Endothelial cell (in vitro differentiated cells): Measurements from ENCODE around the gene MIGA2. TPM values are rescaled to one million over a fixed set of nuclear protein-coding genes. Genes with fewer than 3 reads are reported as not detected.

Experiments
- DNase-seq: peaks from one replicate; pipeline ENCODE4 v3.0.0; 2021; ENCODE audit warnings: low spot score
- H3K27ac Mint-ChIP-seq: one replicate; pipeline ENCODE4 v1.8.0; 2021; ENCODE audit warnings: mixed read lengths, inconsistent platforms; ENCODE audit not compliant: unreplicated experiment
- H3K27me3 Mint-ChIP-seq: one replicate; pipeline ENCODE4 v1.8.0; 2021; ENCODE audit warnings: mild to moderate bottlenecking, moderate library complexity, mixed read lengths, inconsistent platforms; ENCODE audit not compliant: unreplicated experiment
- H3K36me3 Mint-ChIP-seq: one replicate; pipeline ENCODE4 v1.8.0; 2021; ENCODE audit warnings: mild to moderate bottlenecking, low read depth, mixed read lengths, inconsistent platforms; ENCODE audit not compliant: unreplicated experiment
- H3K4me1 Mint-ChIP-seq: one replicate; pipeline ENCODE4 v1.8.0; 2021; ENCODE audit warnings: mild to moderate bottlenecking, mixed read lengths, inconsistent platforms; ENCODE audit not compliant: unreplicated experiment
- H3K4me3 Mint-ChIP-seq: one replicate; pipeline ENCODE4 v1.8.0; 2021; ENCODE audit warnings: mild to moderate bottlenecking, mixed read lengths, inconsistent platforms; ENCODE audit not compliant: unreplicated experiment
- H3K9me3 Mint-ChIP-seq: one replicate; pipeline ENCODE4 v1.8.0; 2021; ENCODE audit warnings: mixed read lengths, inconsistent platforms; ENCODE audit not compliant: unreplicated experiment
- total RNA-seq: library from RNA; stranded (reverse); fragmentation: NEBNext Ultra II Directional; extraction: Animal tissue kit (Norgen Biotek cat#: 25700); gene quantifications from one replicate; pipeline ENCODE4 v1.2.1, GENCODE V29; 2021; ENCODE audit not compliant: unreplicated experiment
- TF ChIP-seq, protein P1 (sequence below): fragments of 200-600 bp; sonication (generic); IDR thresholded peaks from one replicate; pipeline ENCODE4 v1.5.0; 2021; ENCODE audit warnings: antibody characterized with exemption; ENCODE audit not compliant: unreplicated experiment

The MIGA2 gene
- total RNA-seq, 1 donor from 2014 or later, result 32.9 TPM

DNA sequence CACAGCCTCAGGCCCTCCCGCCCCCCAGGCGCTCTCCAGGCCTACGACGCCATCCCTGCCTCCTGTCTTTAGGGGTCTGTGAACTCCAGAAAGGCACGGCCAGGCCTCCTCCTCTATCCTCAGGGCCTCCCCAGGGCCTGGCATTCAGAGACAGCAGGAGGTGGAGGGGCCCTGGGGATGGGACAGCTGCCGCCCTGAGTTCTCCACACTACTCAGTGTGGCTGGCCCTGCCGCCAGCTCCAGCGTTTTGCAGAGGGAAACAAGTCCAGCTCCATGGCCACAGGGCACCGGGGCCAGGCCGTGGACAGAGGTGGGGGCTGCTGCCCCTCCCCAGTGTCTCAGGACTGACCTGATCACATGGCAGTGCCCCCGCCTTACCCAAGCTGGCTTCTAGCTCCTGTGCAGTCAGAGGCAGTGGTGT is 24.7 kb upstream of the MIGA2 start:
- peaks cover 25% of the 10 kb centered on the region for H3K36me3 Mint-ChIP-seq
- no peaks in the 10 kb centered on the region for H3K9me3 Mint-ChIP-seq
- no peak overlapping the region for H3K27ac Mint-ChIP-seq
- H3K27me3 Mint-ChIP-seq, result peaks cover 7% of the 10 kb centered on the region
- DNase-seq, result no peak
- H3K4me1 Mint-ChIP-seq, result peaks cover 8% of the 10 kb centered on the region
- H3K4me3 Mint-ChIP-seq, result no peak overlapping the region
- TF ChIP-seq, protein P1, sequence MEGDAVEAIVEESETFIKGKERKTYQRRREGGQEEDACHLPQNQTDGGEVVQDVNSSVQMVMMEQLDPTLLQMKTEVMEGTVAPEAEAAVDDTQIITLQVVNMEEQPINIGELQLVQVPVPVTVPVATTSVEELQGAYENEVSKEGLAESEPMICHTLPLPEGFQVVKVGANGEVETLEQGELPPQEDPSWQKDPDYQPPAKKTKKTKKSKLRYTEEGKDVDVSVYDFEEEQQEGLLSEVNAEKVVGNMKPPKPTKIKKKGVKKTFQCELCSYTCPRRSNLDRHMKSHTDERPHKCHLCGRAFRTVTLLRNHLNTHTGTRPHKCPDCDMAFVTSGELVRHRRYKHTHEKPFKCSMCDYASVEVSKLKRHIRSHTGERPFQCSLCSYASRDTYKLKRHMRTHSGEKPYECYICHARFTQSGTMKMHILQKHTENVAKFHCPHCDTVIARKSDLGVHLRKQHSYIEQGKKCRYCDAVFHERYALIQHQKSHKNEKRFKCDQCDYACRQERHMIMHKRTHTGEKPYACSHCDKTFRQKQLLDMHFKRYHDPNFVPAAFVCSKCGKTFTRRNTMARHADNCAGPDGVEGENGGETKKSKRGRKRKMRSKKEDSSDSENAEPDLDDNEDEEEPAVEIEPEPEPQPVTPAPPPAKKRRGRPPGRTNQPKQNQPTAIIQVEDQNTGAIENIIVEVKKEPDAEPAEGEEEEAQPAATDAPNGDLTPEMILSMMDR, result no peak

- peaks cover 28% of the 10 kb centered on the region for H3K36me3 Mint-ChIP-seq
- no peak for DNase-seq
- H3K27ac Mint-ChIP-seq, result no peak overlapping the region
- H3K9me3 Mint-ChIP-seq, result no peaks in the 10 kb centered on the region
- H3K4me3 Mint-ChIP-seq, result no peak overlapping the region
- TF ChIP-seq, protein P1, result no peak
- peaks cover 7% of the 10 kb centered on the region for H3K27me3 Mint-ChIP-seq
- peaks cover 8% of the 10 kb centered on the region for H3K4me1 Mint-ChIP-seq
These were observed 24.1 kb upstream of the MIGA2 start for GRCh38 chr9:129012343-129012742.

DNA sequence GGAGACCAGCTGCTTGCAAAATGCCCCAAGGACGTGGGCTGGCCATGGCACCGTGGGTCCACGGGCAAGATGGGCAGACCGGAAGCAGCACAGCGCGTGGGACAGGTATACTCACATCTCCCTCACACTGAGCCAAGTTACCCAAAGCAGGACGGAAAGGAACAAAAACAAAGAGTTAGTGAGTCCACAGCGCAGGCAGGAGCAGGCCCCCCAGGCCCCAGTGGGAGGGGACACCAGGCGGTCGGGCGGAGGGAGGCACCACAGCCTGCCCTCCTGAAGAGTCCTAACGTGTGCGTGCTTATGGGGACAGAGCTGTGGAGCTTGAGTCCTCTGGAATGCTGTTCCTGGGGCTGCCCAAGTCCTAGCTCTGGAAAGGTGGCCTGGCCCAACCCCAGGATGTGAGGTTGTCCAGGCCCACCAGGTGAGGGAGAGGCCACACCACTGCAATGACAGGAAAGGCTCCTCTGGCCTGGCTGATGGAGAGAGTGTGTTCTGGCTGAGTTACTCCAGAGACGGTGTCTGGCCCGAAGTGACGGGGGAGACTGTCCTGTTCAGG is 23.5 kb upstream of the MIGA2 start:
- H3K27ac Mint-ChIP-seq, result peak overlapping the region; percentile 57
- H3K27me3 Mint-ChIP-seq, result peaks cover 4% of the 10 kb centered on the region

DNA sequence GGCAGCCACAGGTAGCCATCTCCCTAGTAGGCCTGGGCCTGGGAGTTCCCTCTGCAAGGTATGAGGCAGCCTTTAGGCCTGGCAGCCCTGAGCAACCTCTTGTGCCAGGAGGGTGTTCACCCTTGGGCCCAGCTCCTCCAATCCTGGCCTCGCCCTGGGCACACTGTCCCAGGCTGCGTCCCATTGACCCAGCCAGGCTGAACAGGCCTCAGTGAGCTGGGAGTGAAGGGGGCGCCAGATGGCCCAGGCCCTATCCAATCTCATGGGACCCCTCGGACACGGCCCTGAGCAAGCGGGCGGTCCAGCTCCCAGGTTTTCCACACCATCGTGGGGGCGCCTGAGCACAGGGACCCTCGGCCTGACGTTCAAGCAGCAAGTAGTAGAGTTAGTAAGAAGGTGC is 22.8 kb upstream of the MIGA2 start:
- TF ChIP-seq, protein P1, result no peak
- Mint-ChIP-seq H3K9me3 (no peaks in the 10 kb centered on the region), H3K27me3 (peaks cover 4% of the 10 kb centered on the region), H3K27ac (no peak overlapping the region), H3K4me1 (peaks cover 8% of the 10 kb centered on the region), H3K36me3 (peaks cover 23% of the 10 kb centered on the region), H3K4me3 (no peak overlapping the region)
- no peak for DNase-seq

More for the DNA sequence above, 23.5 kb upstream of the MIGA2 start:
- peaks cover 23% of the 10 kb centered on the region for H3K36me3 Mint-ChIP-seq
- DNase-seq, result no peak
- TF ChIP-seq, protein P1, result no peak
- peak overlapping the region; percentile 37 for H3K4me3 Mint-ChIP-seq
- no peaks in the 10 kb centered on the region for H3K9me3 Mint-ChIP-seq
- peaks cover 8% of the 10 kb centered on the region for H3K4me1 Mint-ChIP-seq

DNA sequence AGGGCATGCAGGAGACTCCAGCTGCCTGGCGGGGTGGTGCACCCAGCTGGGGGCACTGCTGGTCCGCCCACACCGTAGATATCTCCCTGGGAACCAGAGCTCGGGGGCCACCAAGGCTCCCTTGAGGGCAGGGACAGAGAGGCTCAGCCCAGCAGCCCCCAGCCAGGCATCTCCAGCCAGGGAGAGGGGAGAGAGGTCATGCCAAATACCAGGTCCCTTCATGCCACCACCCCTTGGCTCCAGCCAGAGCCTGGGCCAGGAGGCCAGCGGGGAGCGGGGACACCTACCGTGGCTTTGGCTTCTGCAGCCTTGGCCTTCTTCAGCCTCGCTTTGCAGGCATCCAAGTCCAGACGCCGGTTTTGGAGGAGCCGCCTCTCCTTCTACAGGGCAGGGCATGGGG is 22.3 kb upstream of the MIGA2 start:
- Mint-ChIP-seq H3K4me3 (no peak overlapping the region), H3K27ac (peak overlapping the region; percentile 24), H3K36me3 (peaks cover 23% of the 10 kb centered on the region), H3K4me1 (peaks cover 8% of the 10 kb centered on the region), H3K27me3 (peaks cover 4% of the 10 kb centered on the region), H3K9me3 (no peaks in the 10 kb centered on the region)
- TF ChIP-seq, protein P1, result no peak
- DNase-seq, result no peak
